Measurements from ENCODE around the gene TMUB1.

DNA sequence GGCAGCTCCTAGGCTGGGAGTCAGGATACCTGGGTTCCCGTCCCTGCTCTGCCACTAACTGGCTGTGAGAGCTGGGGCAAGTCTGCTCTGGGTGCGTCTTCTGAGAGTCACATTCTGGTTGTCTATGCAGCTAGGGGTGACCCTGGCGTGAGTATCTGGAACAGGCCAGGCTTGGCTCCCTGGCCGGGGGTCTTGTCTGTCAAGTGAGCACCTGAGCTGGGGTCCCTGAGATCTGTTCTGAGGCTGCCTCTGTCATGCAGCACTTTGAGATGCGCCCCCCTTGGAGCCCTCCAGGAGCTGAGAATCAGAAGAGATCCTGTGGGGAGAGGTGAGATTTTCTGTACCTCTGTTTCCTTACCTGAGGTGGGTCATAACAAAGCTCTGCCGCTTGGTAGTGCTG lies 10.5 kb upstream of the TMUB1 start:
- TF ChIP-seq, protein P1, sequence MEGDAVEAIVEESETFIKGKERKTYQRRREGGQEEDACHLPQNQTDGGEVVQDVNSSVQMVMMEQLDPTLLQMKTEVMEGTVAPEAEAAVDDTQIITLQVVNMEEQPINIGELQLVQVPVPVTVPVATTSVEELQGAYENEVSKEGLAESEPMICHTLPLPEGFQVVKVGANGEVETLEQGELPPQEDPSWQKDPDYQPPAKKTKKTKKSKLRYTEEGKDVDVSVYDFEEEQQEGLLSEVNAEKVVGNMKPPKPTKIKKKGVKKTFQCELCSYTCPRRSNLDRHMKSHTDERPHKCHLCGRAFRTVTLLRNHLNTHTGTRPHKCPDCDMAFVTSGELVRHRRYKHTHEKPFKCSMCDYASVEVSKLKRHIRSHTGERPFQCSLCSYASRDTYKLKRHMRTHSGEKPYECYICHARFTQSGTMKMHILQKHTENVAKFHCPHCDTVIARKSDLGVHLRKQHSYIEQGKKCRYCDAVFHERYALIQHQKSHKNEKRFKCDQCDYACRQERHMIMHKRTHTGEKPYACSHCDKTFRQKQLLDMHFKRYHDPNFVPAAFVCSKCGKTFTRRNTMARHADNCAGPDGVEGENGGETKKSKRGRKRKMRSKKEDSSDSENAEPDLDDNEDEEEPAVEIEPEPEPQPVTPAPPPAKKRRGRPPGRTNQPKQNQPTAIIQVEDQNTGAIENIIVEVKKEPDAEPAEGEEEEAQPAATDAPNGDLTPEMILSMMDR (conservative IDR thresholded peaks at IDR 0.05; ENCODE audit: low read length), result no peak
- TF ChIP-seq EZH2phosphoT487 (IDR thresholded peaks at IDR 0.05; ENCODE audit: borderline replicate concordance, low read depth, low read length), result no peak

Measured in OCI-LY7 (cell line).